Non-pigmented ciliary epithelial cell (primary cell): ENCODE data around the gene AICDA.

Experiments used
- DNase-seq: peaks from one replicate; pipeline ENCODE4 v3.0.0-alpha.2; 2010; ENCODE audit warnings: low read depth

AICDA gene

GRCh38 chr12:8554451-8555195 is 58.0 kb downstream of the AICDA start:
- DNase-seq = peak; percentile 20

GRCh38 chr12:8553088-8553627 is 59.5 kb downstream of the AICDA start:
- no peak for DNase-seq
